ENCODE data around the gene KLHL41. TPM values are rescaled to one million over a fixed set of nuclear protein-coding genes. Genes with fewer than 3 reads are reported as not detected.

KLHL41 gene
- polyA plus RNA-seq = 0.08 to 0.24 TPM (median 0.18 TPM) in 3 replicates
- not detected for polyA plus RNA-seq (2011; ENCODE audit: low read depth)
- 0.06 and 0.15 TPM in 2 replicates for polyA plus RNA-seq (2011; cell fraction: cytosol; rRNA removed)
- polyA plus RNA-seq (2011; cell fraction: nucleus; rRNA removed) = 0.27 and 0.40 TPM in 2 replicates
- 0.05 TPM in 1 of 2 replicates, not detected in the other for polyA plus RNA-seq (2012; ENCODE audit: low replicate concordance)
- 0.16 to 0.36 TPM in 2 of 3 replicates, not detected in the other for polyA minus RNA-seq
- polyA minus RNA-seq (2011; cell fraction: cytosol; rRNA and poly(A)+ RNA removed) = not detected
- not detected in 2 replicates for polyA minus RNA-seq (2011; cell fraction: nucleus; rRNA and poly(A)+ RNA removed)

- Histone ChIP-seq H3K36me3 (ENCODE audit: control insufficient read depth in 2 of 2, extremely low read depth in 1 of 2, insufficient read depth in 2 of 2, low read length in 2 of 2) (no peaks in the 10 kb centered on the region), H2AFZ (ENCODE audit: control insufficient read depth, low read length) (no peak within 1 kb of the TSS), H3K9me1 (ENCODE audit: control insufficient read depth, extremely low read depth, insufficient read depth, low read length) (no peaks in the 10 kb centered on the region), H3K4me3 (ENCODE audit: control insufficient read depth in 2 of 3, extremely low read depth in 1 of 3, insufficient read depth in 2 of 3, low read depth in 1 of 3, low read length in 3 of 3) (no peak within 1 kb of the TSS), H3K9ac (ENCODE audit: control insufficient read depth, extremely low read depth, insufficient read depth, low read length) (no peak within 1 kb of the TSS), H3K4me2 (ENCODE audit: control insufficient read depth, extremely low read depth, insufficient read depth, low read depth, low read length) (no peak within 1 kb of the TSS), H3K27ac (ENCODE audit: control insufficient read depth, insufficient read depth, low read length) (no peak within 1 kb of the TSS), H3K4me1 (ENCODE audit: control insufficient read depth, extremely low read depth, insufficient read depth, low read length) (peaks cover 5% of the 10 kb centered on the region), H3K79me2 (ENCODE audit: control insufficient read depth, insufficient read depth, low read length) (no peaks in the 10 kb centered on the region), H3K27me3 (ENCODE audit: control insufficient read depth, extremely low read depth, insufficient read depth, low read length) (no peaks in the 10 kb centered on the region), H4K20me1 (ENCODE audit: control insufficient read depth, extremely low read depth, insufficient read depth, low read length) (no peaks in the 10 kb centered on the region), H3K9me3 (ENCODE audit: control insufficient read depth, low read depth, low read length) (no peaks in the 10 kb centered on the region)
- TF ChIP-seq, protein P1, sequence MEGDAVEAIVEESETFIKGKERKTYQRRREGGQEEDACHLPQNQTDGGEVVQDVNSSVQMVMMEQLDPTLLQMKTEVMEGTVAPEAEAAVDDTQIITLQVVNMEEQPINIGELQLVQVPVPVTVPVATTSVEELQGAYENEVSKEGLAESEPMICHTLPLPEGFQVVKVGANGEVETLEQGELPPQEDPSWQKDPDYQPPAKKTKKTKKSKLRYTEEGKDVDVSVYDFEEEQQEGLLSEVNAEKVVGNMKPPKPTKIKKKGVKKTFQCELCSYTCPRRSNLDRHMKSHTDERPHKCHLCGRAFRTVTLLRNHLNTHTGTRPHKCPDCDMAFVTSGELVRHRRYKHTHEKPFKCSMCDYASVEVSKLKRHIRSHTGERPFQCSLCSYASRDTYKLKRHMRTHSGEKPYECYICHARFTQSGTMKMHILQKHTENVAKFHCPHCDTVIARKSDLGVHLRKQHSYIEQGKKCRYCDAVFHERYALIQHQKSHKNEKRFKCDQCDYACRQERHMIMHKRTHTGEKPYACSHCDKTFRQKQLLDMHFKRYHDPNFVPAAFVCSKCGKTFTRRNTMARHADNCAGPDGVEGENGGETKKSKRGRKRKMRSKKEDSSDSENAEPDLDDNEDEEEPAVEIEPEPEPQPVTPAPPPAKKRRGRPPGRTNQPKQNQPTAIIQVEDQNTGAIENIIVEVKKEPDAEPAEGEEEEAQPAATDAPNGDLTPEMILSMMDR (optimal IDR thresholded peaks at IDR 0.05 in 1 of 3, IDR thresholded peaks at IDR 0.05 in 1 of 3, conservative IDR thresholded peaks at IDR 0.05 in 1 of 3; ENCODE audit: extremely low read depth in 1 of 3, insufficient read depth in 2 of 3, low read length in 3 of 3) = no peak
- no peak for TF ChIP-seq EZH2 (IDR thresholded peaks at IDR 0.05; ENCODE audit: low read length)
- FAIRE-seq (no peak), DNase-seq (ENCODE audit: low read depth, low spot score) (no peak)
- dilution Hi-C loops (cut with MboI; ENCODE audit: extremely low pct_ligation_motif_present, low sequenced_read_pairs) = no loop called here
Measured at GRCh38 chr2:169509298-169509885, at the start of gene KLHL41. KLHL41 (plus strand) TSS chr2:169509702; CDS start chr2:169509779, 77 bp downstream.

DNA sequence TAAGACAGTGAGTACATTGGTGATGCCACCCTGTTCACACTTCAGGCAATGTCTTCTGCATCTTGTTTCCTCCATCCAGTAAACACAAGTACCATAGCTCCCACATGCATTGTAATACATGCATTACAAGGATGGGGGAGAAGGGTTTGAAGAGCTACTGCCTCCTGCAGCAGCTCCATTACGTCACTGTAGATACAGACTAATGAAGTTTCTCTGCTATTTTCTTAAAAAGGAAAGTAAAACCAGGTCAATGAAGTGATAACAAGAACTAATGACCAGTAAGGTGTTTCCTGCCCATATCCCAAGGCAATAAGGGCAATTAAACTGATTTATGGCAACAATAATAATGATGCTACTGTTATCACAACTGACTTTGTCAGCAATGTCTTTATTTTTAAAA, 48.4 kb upstream of the KLHL41 start:
- Histone ChIP-seq H3K4me3 (ENCODE audit: control insufficient read depth in 2 of 3, extremely low read depth in 1 of 3, insufficient read depth in 2 of 3, low read depth in 1 of 3, low read length in 3 of 3) (no peak overlapping the region), H3K79me2 (ENCODE audit: control insufficient read depth, insufficient read depth, low read length) (no peaks in the 10 kb centered on the region), H4K20me1 (ENCODE audit: control insufficient read depth, extremely low read depth, insufficient read depth, low read length) (no peaks in the 10 kb centered on the region), H2AFZ (ENCODE audit: control insufficient read depth, low read length) (no peak overlapping the region), H3K36me3 (ENCODE audit: control insufficient read depth in 2 of 2, extremely low read depth in 1 of 2, insufficient read depth in 2 of 2, low read length in 2 of 2) (no peaks in the 10 kb centered on the region), H3K9ac (ENCODE audit: control insufficient read depth, extremely low read depth, insufficient read depth, low read length) (no peak overlapping the region), H3K4me2 (ENCODE audit: control insufficient read depth, extremely low read depth, insufficient read depth, low read depth, low read length) (no peak overlapping the region), H3K4me1 (ENCODE audit: control insufficient read depth, extremely low read depth, insufficient read depth, low read length) (no peaks in the 10 kb centered on the region), H3K9me1 (ENCODE audit: control insufficient read depth, extremely low read depth, insufficient read depth, low read length) (no peaks in the 10 kb centered on the region), H3K27ac (ENCODE audit: control insufficient read depth, insufficient read depth, low read length) (no peak overlapping the region), H3K9me3 (ENCODE audit: control insufficient read depth, low read depth, low read length) (no peaks in the 10 kb centered on the region), H3K27me3 (ENCODE audit: control insufficient read depth, extremely low read depth, insufficient read depth, low read length) (no peaks in the 10 kb centered on the region)
- dilution Hi-C loops (cut with MboI; ENCODE audit: extremely low pct_ligation_motif_present, low sequenced_read_pairs) = no loop called here
- DNase-seq (ENCODE audit: low read depth, low spot score) (no peak), FAIRE-seq (no peak)
- TF ChIP-seq, protein P1 (optimal IDR thresholded peaks at IDR 0.05 in 1 of 3, IDR thresholded peaks at IDR 0.05 in 1 of 3, conservative IDR thresholded peaks at IDR 0.05 in 1 of 3; ENCODE audit: extremely low read depth in 1 of 3, insufficient read depth in 2 of 3, low read length in 3 of 3) = no peak
- TF ChIP-seq EZH2 (IDR thresholded peaks at IDR 0.05; ENCODE audit: low read length) = no peak
